Mesenchymal stem cell (in vitro differentiated cells and primary cell): ENCODE measurements around the gene KIF1A.
"Not testable (repeated sequence)": the region's sequence is repeated elsewhere in the genome, so short reads cannot be mapped to it uniquely, and the experiment has no call there.

Source experiments
- DNase-seq: peaks from one replicate; pipeline ENCODE4 v3.0.0-alpha.2; 2013
- H2AFZ ChIP-seq: one replicate; pipeline ENCODE4 v1.6.1; 2013; ENCODE audit warnings: low read depth, mild to moderate bottlenecking, control low read depth, inconsistent platforms, low read length, moderate library complexity
- H2AK5ac ChIP-seq: 2 replicates; pipeline ENCODE4 v1.6.1; 2013; ENCODE audit warnings: low read length, moderate library complexity, mild to moderate bottlenecking, inconsistent platforms; ENCODE audit not compliant: severe bottlenecking
- H2BK120ac ChIP-seq: one replicate; pipeline ENCODE4 v1.6.1; 2013; ENCODE audit warnings: low read depth, mild to moderate bottlenecking, inconsistent platforms, low read length, moderate library complexity
- H2BK12ac ChIP-seq, 2 experiments: one replicate each; pipeline ENCODE4 v1.6.1; 2013; ENCODE audit warnings: inconsistent platforms in 2 of 2, low read length in 2 of 2, mild to moderate bottlenecking in 2 of 2, moderate library complexity in 2 of 2, control low read depth in 1 of 2
- H2BK15ac ChIP-seq: one replicate; pipeline ENCODE4 v1.6.1; 2013; ENCODE audit warnings: mild to moderate bottlenecking, low read depth, inconsistent platforms; ENCODE audit not compliant: poor library complexity, severe bottlenecking
- H2BK5ac ChIP-seq: 2 replicates; pipeline ENCODE4 v1.6.1; 2013; ENCODE audit warnings: low read depth, mild to moderate bottlenecking, low read length, control low read depth, inconsistent platforms; ENCODE audit not compliant: poor library complexity, severe bottlenecking
- H3K14ac ChIP-seq, 2 experiments: one replicate each; pipeline ENCODE4 v1.6.1; 2013; ENCODE audit warnings: inconsistent platforms in 2 of 2, low read length in 2 of 2, control low read depth in 1 of 2, mild to moderate bottlenecking in 1 of 2, moderate library complexity in 1 of 2
- H3K18ac ChIP-seq, 2 experiments: one replicate each; pipeline ENCODE4 v1.6.1; 2013; ENCODE audit warnings: inconsistent platforms in 2 of 2, low read length in 2 of 2, control low read depth in 1 of 2, low read depth in 1 of 2, mild to moderate bottlenecking in 1 of 2
- H3K23ac ChIP-seq, 2 experiments: one replicate each; pipeline ENCODE4 v1.6.1; 2013; ENCODE audit warnings: inconsistent platforms in 2 of 2, low read length in 2 of 2, mild to moderate bottlenecking in 2 of 2, moderate library complexity in 2 of 2, control low read depth in 1 of 2
- H3K27ac ChIP-seq: 2 replicates; pipeline ENCODE4 v1.5.1; 2013; ENCODE audit warnings: mild to moderate bottlenecking, moderate library complexity, low read length, control low read depth, inconsistent platforms; ENCODE audit not compliant: poor library complexity, severe bottlenecking
- H3K27me3 ChIP-seq, 2 experiments: 2 replicates each; pipeline versions ENCODE4 v1.6.1 to v1.7.0; 2013; ENCODE audit warnings: low read length in 2 of 2, mild to moderate bottlenecking in 2 of 2, moderate library complexity in 2 of 2, control low read depth in 1 of 2, inconsistent platforms in 1 of 2; ENCODE audit not compliant: control insufficient read depth in 1 of 2, insufficient read depth in 1 of 2
- H3K36me3 ChIP-seq, 2 experiments: 2 replicates each; pipeline versions ENCODE4 v1.6.1 to v1.7.0; 2013; ENCODE audit warnings: low read length in 2 of 2, control low read depth in 1 of 2, inconsistent platforms in 1 of 2, low read depth in 1 of 2, mild to moderate bottlenecking in 1 of 2; ENCODE audit not compliant: insufficient read depth in 2 of 2, control insufficient read depth in 1 of 2
- H3K4ac ChIP-seq, 2 experiments: one replicate each; pipeline ENCODE4 v1.6.1; 2013; ENCODE audit warnings: inconsistent platforms in 2 of 2, low read length in 2 of 2, mild to moderate bottlenecking in 2 of 2, moderate library complexity in 2 of 2, control low read depth in 1 of 2, low read depth in 1 of 2
- H3K4me1 ChIP-seq: 2 replicates; pipeline ENCODE4 v1.6.1; 2013; ENCODE audit warnings: low read depth, low read length, control low read depth; ENCODE audit not compliant: control insufficient read depth, insufficient read depth
- H3K4me2 ChIP-seq: 2 replicates; pipeline ENCODE4 v1.6.1; 2013; ENCODE audit warnings: low read length, mild to moderate bottlenecking, inconsistent platforms; ENCODE audit not compliant: poor library complexity, severe bottlenecking
- H3K4me3 ChIP-seq, 2 experiments: 2 replicates each; pipeline versions ENCODE4 v1.5.1 to v1.7.0; 2013; ENCODE audit warnings: low read length in 2 of 2, mild to moderate bottlenecking in 2 of 2, control low read depth in 1 of 2, low read depth in 1 of 2; ENCODE audit not compliant: insufficient read depth in 1 of 2
- H3K79me1 ChIP-seq: replicated peaks from 2 replicates; pipeline ENCODE4 v1.6.1; 2013; ENCODE audit warnings: mild to moderate bottlenecking, control low read depth, low read length, inconsistent platforms; ENCODE audit not compliant: poor library complexity, severe bottlenecking
- H3K9ac ChIP-seq: 2 replicates; pipeline ENCODE4 v1.7.0; 2013; ENCODE audit warnings: mild to moderate bottlenecking, low read length, moderate library complexity
- H3K9me3 ChIP-seq: 2 replicates; pipeline ENCODE4 v1.7.0; 2013; ENCODE audit warnings: mild to moderate bottlenecking, low read length; ENCODE audit not compliant: control insufficient read depth
- H4K8ac ChIP-seq: one replicate; pipeline ENCODE4 v1.6.1; 2013; ENCODE audit warnings: inconsistent platforms, mild to moderate bottlenecking, low read length, moderate library complexity
- H4K91ac ChIP-seq: one replicate; pipeline ENCODE4 v1.6.1; 2013; ENCODE audit warnings: mild to moderate bottlenecking, low read length, inconsistent platforms
- WGBS: methylation state at CpG from one replicate; pipeline ENCODE4 v1.1.7; 2013; ENCODE audit warnings: mixed read lengths; 5-methylcytosine and 5-hydroxymethylcytosine counted together

KIF1A gene

GRCh38 chr2:240781471-240782220 is 38.4 kb downstream of the KIF1A start:
- H3K4me3 ChIP-seq = peak overlapping the region in 1 of 2 experiments; percentile 16
- H3K14ac ChIP-seq = no peak overlapping the region
- H2BK15ac ChIP-seq = no peak overlapping the region
- H3K4me1 ChIP-seq = no peaks in the 10 kb centered on the region
- no peak overlapping the region for H3K9ac ChIP-seq
- 95% methylated on average over 58 of the region's 58 CpGs for WGBS
- DNase-seq = no peak
- H3K4ac ChIP-seq = no peak overlapping the region
- H3K79me1 ChIP-seq = no peaks in the 10 kb centered on the region
- no peak overlapping the region for H2BK5ac ChIP-seq
- no peak overlapping the region for H3K23ac ChIP-seq
- peak overlapping the region; percentile 44 for H4K91ac ChIP-seq
- no peak overlapping the region for H3K27ac ChIP-seq
- H2AFZ ChIP-seq = no peak overlapping the region
- H3K27me3 ChIP-seq = peaks cover 0 to 55% of the 10 kb centered on the region in 2 experiments
- no peaks in the 10 kb centered on the region for H3K9me3 ChIP-seq
- no peak overlapping the region for H3K4me2 ChIP-seq
- no peak overlapping the region for H2BK12ac ChIP-seq
- H2AK5ac ChIP-seq = no peak overlapping the region
- H4K8ac ChIP-seq = no peak overlapping the region
- no peak overlapping the region for H2BK120ac ChIP-seq
- peaks cover 0 to 3% of the 10 kb centered on the region in 2 experiments for H3K36me3 ChIP-seq
- H3K18ac ChIP-seq = no peak overlapping the region

- no peak overlapping the region for H3K18ac ChIP-seq
- H2BK5ac ChIP-seq = no peak overlapping the region
- H3K79me1 ChIP-seq = no peaks in the 10 kb centered on the region
- no peak overlapping the region for H3K14ac ChIP-seq
- H3K36me3 ChIP-seq = peaks cover 0 to 3% of the 10 kb centered on the region in 2 experiments
- H2BK120ac ChIP-seq = no peak overlapping the region
- no peak overlapping the region for H4K91ac ChIP-seq
- whole genome bisulfite sequencing = 90% methylated on average over 39 of the region's 39 CpGs
- no peak overlapping the region for H2AK5ac ChIP-seq
- H3K27me3 ChIP-seq = peaks cover 3 to 67% of the 10 kb centered on the region in 2 experiments
- no peak overlapping the region for H4K8ac ChIP-seq
- H3K9ac ChIP-seq = no peak overlapping the region
- no peak overlapping the region for H3K27ac ChIP-seq
- no peak overlapping the region for H3K4me2 ChIP-seq
- no peaks in the 10 kb centered on the region for H3K4me1 ChIP-seq
- no peak overlapping the region for H2AFZ ChIP-seq
- no peak overlapping the region for H3K23ac ChIP-seq
- no peak overlapping the region for H2BK15ac ChIP-seq
- no peaks in the 10 kb centered on the region for H3K9me3 ChIP-seq
- no peak overlapping the region for H2BK12ac ChIP-seq
- H3K4me3 ChIP-seq = no peak overlapping the region
- H3K4ac ChIP-seq = no peak overlapping the region
- no peak for DNase-seq
These were observed 39.9 kb downstream of the KIF1A start for GRCh38 chr2:240780023-240780700.

- not testable (repeated sequence) for H3K27ac ChIP-seq, H3K9ac ChIP-seq, H3K4me3 ChIP-seq, H2BK12ac ChIP-seq, H3K14ac ChIP-seq, H3K9me3 ChIP-seq, H3K18ac ChIP-seq, H3K23ac ChIP-seq, H3K4ac ChIP-seq, H3K4me2 ChIP-seq, DNase-seq, H2AFZ ChIP-seq, H2BK5ac ChIP-seq, H4K91ac ChIP-seq, H2BK15ac ChIP-seq, H3K4me1 ChIP-seq, H3K79me1 ChIP-seq, H3K36me3 ChIP-seq, H2BK120ac ChIP-seq, H2AK5ac ChIP-seq, H4K8ac ChIP-seq
- H3K27me3 ChIP-seq = peaks cover 4 to 67% of the 10 kb centered on the region in 2 experiments
- 84% methylated on average over 6 of the region's 6 CpGs for WGBS
These were observed 40.7 kb downstream of the KIF1A start for GRCh38 chr2:240779250-240779832.

- 93% methylated on average over 26 of the region's 26 CpGs for WGBS
- no peak overlapping the region for H3K23ac ChIP-seq
- H3K4me3 ChIP-seq = no peak overlapping the region
- no peak overlapping the region for H2AFZ ChIP-seq
- H3K27me3 ChIP-seq = peaks cover 4 to 61% of the 10 kb centered on the region in 2 experiments
- H4K91ac ChIP-seq = no peak overlapping the region
- no peak overlapping the region for H3K18ac ChIP-seq
- no peak overlapping the region for H3K14ac ChIP-seq
- no peaks in the 10 kb centered on the region for H3K79me1 ChIP-seq
- H3K9me3 ChIP-seq = no peaks in the 10 kb centered on the region
- no peak overlapping the region for H2BK120ac ChIP-seq
- no peak overlapping the region for H3K9ac ChIP-seq
- H3K4me2 ChIP-seq = no peak overlapping the region
- peaks cover 0 to 3% of the 10 kb centered on the region in 2 experiments for H3K36me3 ChIP-seq
- no peak overlapping the region for H2BK12ac ChIP-seq
- no peak overlapping the region for H2AK5ac ChIP-seq
- no peak overlapping the region for H2BK15ac ChIP-seq
- H3K4me1 ChIP-seq = no peaks in the 10 kb centered on the region
- H2BK5ac ChIP-seq = no peak overlapping the region
- DNase-seq = no peak
- H3K4ac ChIP-seq = no peak overlapping the region
- no peak overlapping the region for H4K8ac ChIP-seq
- H3K27ac ChIP-seq = no peak overlapping the region
These were observed 41.6 kb downstream of the KIF1A start for GRCh38 chr2:240778426-240778825.
